ENCODE results near the gene CMC1. TPM values are rescaled to one million over a fixed set of nuclear protein-coding genes. Genes with fewer than 3 reads are reported as not detected.
"Not testable (repeated sequence)": the region's sequence is repeated elsewhere in the genome, so short reads cannot be mapped to it uniquely, and the experiment has no call there.

CMC1 gene
- total and polyA plus RNA-seq, 2 donors: 20.5 to 34.3 TPM

- H3K36me3 ChIP-seq (ENCODE audit: insufficient read depth): peaks cover 3% of the 10 kb centered on the region
- no peak overlapping the region for H3K27ac ChIP-seq (ENCODE audit: low read depth)
- no peaks in the 10 kb centered on the region for H3K4me1 ChIP-seq (ENCODE audit: insufficient read depth)
- H3K4me3 ChIP-seq (ENCODE audit: low read depth, low read length): no peak overlapping the region
- DNase-seq (ENCODE audit: extremely low spot score): no peak
Observed at GRCh38 chr3:28265641-28266040, 24.2 kb downstream of the CMC1 start.

GRCh38 chr3:28267984-28268849 is 26.8 kb downstream of the CMC1 start:
- peaks cover 3% of the 10 kb centered on the region for H3K36me3 ChIP-seq (ENCODE audit: insufficient read depth)
- 63% methylated on average over 5 of the region's 5 CpGs for WGBS
- no peak overlapping the region for H3K27ac ChIP-seq (ENCODE audit: low read depth)
- H3K4me1 ChIP-seq (ENCODE audit: insufficient read depth): no peaks in the 10 kb centered on the region
- no peak overlapping the region for H3K4me3 ChIP-seq (ENCODE audit: low read depth, low read length)
- no peak for DNase-seq (ENCODE audit: extremely low spot score)

- 84% methylated on average over 1 of the region's 1 CpG for WGBS
- no peak for DNase-seq (ENCODE audit: extremely low spot score)
- no peaks in the 10 kb centered on the region for H3K4me1 ChIP-seq (ENCODE audit: insufficient read depth)
- no peak overlapping the region for H3K4me3 ChIP-seq (ENCODE audit: low read depth, low read length)
- H3K27ac ChIP-seq (ENCODE audit: low read depth): no peak overlapping the region
- H3K36me3 ChIP-seq (ENCODE audit: insufficient read depth): peaks cover 3% of the 10 kb centered on the region
Observed at GRCh38 chr3:28268989-28269388, 27.6 kb downstream of the CMC1 start.

- H3K4me1 ChIP-seq (ENCODE audit: insufficient read depth); H3K36me3 ChIP-seq (ENCODE audit: insufficient read depth); DNase-seq (ENCODE audit: extremely low spot score); H3K27ac ChIP-seq (ENCODE audit: low read depth); H3K4me3 ChIP-seq (ENCODE audit: low read depth, low read length): not testable (repeated sequence)
- 96% methylated on average over 2 of the region's 2 CpGs for WGBS
Observed at GRCh38 chr3:28269884-28270283, 28.5 kb downstream of the CMC1 start.

DNA sequence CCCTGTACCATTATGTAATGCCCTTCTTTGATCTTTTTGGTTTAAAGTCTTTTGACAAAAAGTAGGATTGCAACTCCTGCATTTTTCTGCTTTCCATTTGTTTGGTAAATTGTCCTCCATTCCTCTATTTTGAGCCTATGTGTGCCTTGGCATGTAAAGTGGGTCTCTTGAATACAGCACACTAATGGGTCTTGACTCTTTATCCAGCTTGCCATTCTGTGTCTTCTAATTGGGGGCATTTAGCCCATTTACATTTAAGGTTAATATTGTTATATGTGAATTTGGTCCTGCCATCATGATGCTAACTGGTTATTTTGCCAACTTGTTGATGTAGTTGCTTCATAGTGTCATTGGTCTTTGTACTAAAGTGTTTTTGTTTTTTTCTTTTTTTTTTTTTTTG is 32.4 kb downstream of the CMC1 start:
- no peak for DNase-seq (ENCODE audit: extremely low spot score)
- H3K4me1 ChIP-seq (ENCODE audit: insufficient read depth): no peaks in the 10 kb centered on the region
- H3K27ac ChIP-seq (ENCODE audit: low read depth): no peak overlapping the region
- H3K36me3 ChIP-seq (ENCODE audit: insufficient read depth): peaks cover 1% of the 10 kb centered on the region
- no peak overlapping the region for H3K4me3 ChIP-seq (ENCODE audit: low read depth, low read length)

DNA sequence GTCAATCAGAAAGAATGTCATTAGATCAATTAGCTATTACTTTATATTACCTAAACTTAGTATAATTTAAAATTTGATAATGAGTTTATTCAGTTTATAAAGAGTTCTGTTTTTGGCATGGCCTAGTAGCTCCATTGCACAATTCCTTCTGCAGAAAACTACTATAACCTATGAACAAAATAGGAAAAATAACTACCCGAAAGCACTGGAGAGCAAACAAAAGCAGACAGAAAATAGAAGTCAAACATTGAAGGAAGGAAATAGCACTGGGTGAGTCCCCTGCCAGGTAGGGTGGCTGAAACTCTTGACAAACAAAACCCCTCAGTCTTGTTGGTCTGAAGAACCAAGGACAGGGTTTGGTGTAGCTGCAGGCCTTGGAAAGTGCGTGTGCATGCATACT is 37.5 kb downstream of the CMC1 start:
- no peaks in the 10 kb centered on the region for H3K4me1 ChIP-seq (ENCODE audit: insufficient read depth)
- DNase-seq (ENCODE audit: extremely low spot score): no peak
- 86% methylated on average over 2 of the region's 2 CpGs for WGBS
- no peaks in the 10 kb centered on the region for H3K36me3 ChIP-seq (ENCODE audit: insufficient read depth)
- H3K4me3 ChIP-seq (ENCODE audit: low read depth, low read length): no peak overlapping the region
- no peak overlapping the region for H3K27ac ChIP-seq (ENCODE audit: low read depth)

DNA sequence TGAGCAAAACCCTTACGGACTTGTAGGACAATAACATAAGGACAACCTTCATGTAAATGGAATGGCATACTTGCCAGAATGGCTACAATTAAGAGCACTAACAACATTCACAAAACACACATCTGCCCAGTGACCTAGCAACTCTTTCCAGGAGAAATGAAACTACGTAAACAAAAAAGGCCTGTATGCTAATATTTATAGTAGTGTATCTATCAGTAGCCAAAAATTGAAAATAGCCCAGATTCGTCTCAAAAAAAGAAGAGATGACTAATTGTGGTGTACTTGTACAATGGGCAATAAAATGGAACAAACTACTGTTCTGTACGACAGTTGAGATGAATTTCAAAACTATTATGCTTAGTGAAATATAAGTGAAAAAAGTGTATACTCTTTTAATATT is 38.4 kb downstream of the CMC1 start:
- no peak overlapping the region for H3K4me3 ChIP-seq (ENCODE audit: low read depth, low read length)
- no peaks in the 10 kb centered on the region for H3K4me1 ChIP-seq (ENCODE audit: insufficient read depth)
- no peak overlapping the region for H3K27ac ChIP-seq (ENCODE audit: low read depth)
- H3K36me3 ChIP-seq (ENCODE audit: insufficient read depth): no peaks in the 10 kb centered on the region
- DNase-seq (ENCODE audit: extremely low spot score): no peak
- WGBS: 43% methylated on average over 4 of the region's 4 CpGs

DNA sequence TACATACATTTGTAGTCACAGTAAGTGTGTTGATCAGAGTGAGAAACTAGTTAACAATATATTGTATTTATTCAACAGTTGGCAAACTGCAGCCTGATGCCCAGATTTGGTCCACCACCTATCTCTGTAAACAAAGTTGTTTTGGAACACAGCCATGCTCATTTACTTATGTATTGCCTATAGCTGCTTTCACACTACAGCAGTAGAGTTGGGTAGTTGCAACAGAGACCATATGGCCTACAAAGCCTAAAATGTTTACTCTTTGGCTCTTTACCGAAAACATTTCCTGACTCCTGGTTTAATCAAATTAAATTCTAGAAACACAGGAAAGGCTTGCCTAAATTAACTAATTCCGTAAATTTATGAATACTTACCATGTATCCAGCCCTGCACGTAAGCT is 39.4 kb downstream of the CMC1 start:
- no peak overlapping the region for H3K27ac ChIP-seq (ENCODE audit: low read depth)
- 78% methylated on average over 3 of the region's 3 CpGs for WGBS
- DNase-seq (ENCODE audit: extremely low spot score): no peak
- no peaks in the 10 kb centered on the region for H3K4me1 ChIP-seq (ENCODE audit: insufficient read depth)
- H3K36me3 ChIP-seq (ENCODE audit: insufficient read depth): no peaks in the 10 kb centered on the region
- no peak overlapping the region for H3K4me3 ChIP-seq (ENCODE audit: low read depth, low read length)

GRCh38 chr3:28286595-28286994 is 45.2 kb downstream of the CMC1 start:
- H3K4me1 ChIP-seq (ENCODE audit: insufficient read depth): no peaks in the 10 kb centered on the region
- DNase-seq (ENCODE audit: extremely low spot score): no peak
- no peak overlapping the region for H3K4me3 ChIP-seq (ENCODE audit: low read depth, low read length)
- no peaks in the 10 kb centered on the region for H3K36me3 ChIP-seq (ENCODE audit: insufficient read depth)
- no peak overlapping the region for H3K27ac ChIP-seq (ENCODE audit: low read depth)

DNA sequence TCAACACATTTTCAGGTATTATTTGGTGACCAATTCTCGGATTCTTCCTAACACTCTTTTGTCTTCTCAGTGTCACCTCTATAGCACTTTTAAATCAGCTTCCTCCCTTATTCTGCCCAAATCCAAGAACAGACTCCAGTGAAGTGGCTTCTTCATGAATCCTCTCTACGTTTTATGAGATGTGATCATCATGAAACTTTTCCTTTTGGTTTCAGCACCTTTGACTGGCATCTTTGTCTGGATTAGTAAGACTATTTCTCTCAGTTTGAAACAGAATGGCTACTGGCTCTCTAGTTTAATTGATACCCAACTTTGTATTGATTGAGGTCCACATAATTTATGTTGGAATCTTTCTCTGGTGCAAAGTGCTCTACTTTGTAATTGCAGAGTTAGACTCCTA is 45.6 kb downstream of the CMC1 start:
- 87% methylated on average over 2 of the region's 2 CpGs for WGBS
- no peak overlapping the region for H3K4me3 ChIP-seq (ENCODE audit: low read depth, low read length)
- no peaks in the 10 kb centered on the region for H3K4me1 ChIP-seq (ENCODE audit: insufficient read depth)
- DNase-seq (ENCODE audit: extremely low spot score): no peak
- no peak overlapping the region for H3K27ac ChIP-seq (ENCODE audit: low read depth)
- no peaks in the 10 kb centered on the region for H3K36me3 ChIP-seq (ENCODE audit: insufficient read depth)

DNA sequence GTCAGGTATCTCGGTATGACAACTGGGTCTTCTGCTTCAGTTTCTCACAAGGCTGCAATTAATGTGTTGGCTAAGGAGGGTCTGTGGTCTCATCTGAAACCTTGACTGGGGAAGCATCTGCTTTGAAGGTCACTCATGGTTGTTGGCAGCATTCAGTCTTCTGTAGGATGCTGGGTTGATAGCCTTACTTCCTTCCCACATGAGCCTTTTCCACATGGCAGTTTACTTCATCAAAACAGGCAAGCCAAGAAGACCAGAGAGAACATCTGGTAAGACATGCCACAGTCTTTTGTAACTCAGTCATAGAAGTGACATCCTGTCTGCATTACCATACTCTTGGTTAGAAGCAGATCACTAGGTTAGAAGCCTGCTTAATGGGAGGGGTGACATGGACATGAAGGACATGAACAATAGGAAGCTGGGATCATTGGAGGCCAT is 49.5 kb downstream of the CMC1 start:
- Histone ChIP-seq H3K4me3 (ENCODE audit: low read depth, low read length) (no peak overlapping the region), H3K4me1 (ENCODE audit: insufficient read depth) (no peaks in the 10 kb centered on the region), H3K27ac (ENCODE audit: low read depth) (no peak overlapping the region), H3K36me3 (ENCODE audit: insufficient read depth) (no peaks in the 10 kb centered on the region)
- DNase-seq (ENCODE audit: extremely low spot score): no peak
- WGBS: 97% methylated on average over 1 of the region's 1 CpG

DNA sequence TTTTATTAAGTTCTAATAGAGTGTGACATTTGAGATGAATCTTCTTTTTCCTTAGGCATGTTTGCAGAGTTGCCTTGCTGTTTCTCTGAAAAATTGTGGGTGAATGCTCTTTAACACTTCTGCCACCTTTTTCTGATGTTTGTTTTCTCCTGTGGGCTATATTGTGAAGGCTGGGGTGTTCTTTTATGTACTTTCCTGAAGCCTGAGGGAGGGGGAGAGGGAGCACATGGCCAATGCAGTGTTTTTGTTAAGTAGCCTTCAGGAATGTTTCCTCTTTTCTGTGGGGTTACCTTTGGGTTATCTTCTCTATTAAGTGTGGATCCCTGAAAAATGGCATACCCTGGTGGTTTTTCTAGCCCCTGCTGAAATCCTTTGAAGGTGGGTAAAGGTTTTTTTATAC is 50.2 kb downstream of the CMC1 start:
- no peak for DNase-seq (ENCODE audit: extremely low spot score)
- Histone ChIP-seq H3K27ac (ENCODE audit: low read depth) (no peak overlapping the region), H3K4me3 (ENCODE audit: low read depth, low read length) (no peak overlapping the region), H3K36me3 (ENCODE audit: insufficient read depth) (no peaks in the 10 kb centered on the region), H3K4me1 (ENCODE audit: insufficient read depth) (no peaks in the 10 kb centered on the region)

DNA sequence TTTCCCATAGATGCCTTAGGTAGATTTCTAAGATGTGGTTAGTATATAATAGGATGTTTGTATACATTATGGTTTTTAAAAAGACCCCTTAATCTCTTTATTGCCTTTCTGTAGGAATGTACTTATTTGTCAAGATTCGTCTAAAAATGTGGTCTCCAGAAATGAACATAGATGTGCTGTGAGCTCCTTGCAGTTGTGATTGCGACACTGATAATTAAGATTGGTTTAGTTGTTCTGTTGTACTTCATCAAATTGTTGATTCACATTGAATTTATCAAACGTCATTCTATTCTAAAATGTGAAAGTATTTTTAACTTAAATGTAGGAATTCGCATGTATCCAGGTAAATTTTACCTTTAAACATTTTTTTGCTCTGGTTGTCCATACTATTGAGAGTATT is 51.2 kb downstream of the CMC1 start:
- Histone ChIP-seq H3K36me3 (ENCODE audit: insufficient read depth) (no peaks in the 10 kb centered on the region), H3K4me1 (ENCODE audit: insufficient read depth) (no peaks in the 10 kb centered on the region), H3K27ac (ENCODE audit: low read depth) (no peak overlapping the region), H3K4me3 (ENCODE audit: low read depth, low read length) (no peak overlapping the region)
- WGBS: 89% methylated on average over 4 of the region's 4 CpGs
- DNase-seq (ENCODE audit: extremely low spot score): no peak

DNA sequence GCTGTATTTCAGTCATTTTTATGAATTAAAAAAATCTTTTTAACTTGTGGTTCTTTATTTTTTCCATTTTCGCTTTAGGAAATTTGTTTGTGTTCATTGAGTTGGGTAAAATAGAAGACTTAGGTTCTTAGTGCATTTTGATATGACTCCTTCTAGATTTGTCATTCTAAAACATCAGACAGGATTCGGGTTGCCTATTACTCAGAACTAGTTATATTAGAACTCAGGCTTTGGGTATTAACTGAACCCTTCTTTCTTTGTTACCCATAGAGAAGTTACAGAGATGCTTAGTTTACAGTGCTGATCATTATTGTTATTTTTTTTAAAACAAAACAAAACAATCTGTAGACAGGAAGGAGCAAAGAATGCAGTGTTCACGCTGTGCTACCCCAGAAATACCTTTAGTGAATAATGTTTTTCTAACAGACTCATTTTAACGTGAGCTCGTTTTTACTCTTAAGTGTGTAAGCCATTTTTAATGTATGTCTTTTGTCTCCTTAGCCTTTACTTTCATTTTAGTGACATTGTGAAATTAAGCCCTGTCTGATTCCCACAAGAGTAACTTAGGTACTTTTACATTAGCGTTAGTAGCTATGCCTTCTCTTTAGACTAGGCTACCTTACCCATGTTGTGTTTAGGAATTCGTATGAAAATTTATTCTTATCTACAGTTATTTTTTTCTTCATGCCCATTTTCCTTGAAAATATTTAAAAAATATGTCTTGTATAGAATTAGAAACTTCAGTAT is 53.4 kb downstream of the CMC1 start:
- DNase-seq (ENCODE audit: extremely low spot score): no peak
- H3K36me3 ChIP-seq (ENCODE audit: insufficient read depth): no peaks in the 10 kb centered on the region
- 90% methylated on average over 7 of the region's 7 CpGs for WGBS
- H3K4me1 ChIP-seq (ENCODE audit: insufficient read depth): no peaks in the 10 kb centered on the region
- H3K27ac ChIP-seq (ENCODE audit: low read depth): no peak overlapping the region
- H3K4me3 ChIP-seq (ENCODE audit: low read depth, low read length): no peak overlapping the region
